Lower lobe of right lung (tissue), 2 donors: ENCODE measurements around the gene SYT5. TPM values are rescaled to one million over a fixed set of nuclear protein-coding genes. Genes with fewer than 3 reads are reported as not detected.
A peak's percentile ranks its signal among the peaks of the same experiment; 100 is the strongest.

ENCODE experiments used
- ATAC-seq, 2 donors: fragments of 200-7000 bp; cut with Tn5 transposase; one replicate each; pipeline ENCODE4 v1.9.1; 2020 to 2022; ENCODE audit warnings: mild to moderate bottlenecking in 2 of 2, moderate library complexity in 2 of 2
- DNase-seq: peaks from one replicate; pipeline ENCODE4 v3.0.0-alpha.2; 2020
- H3K27ac ChIP-seq: fragments of 200-600 bp; one replicate; pipeline ENCODE4 v1.8.0; 2022
- H3K27me3 ChIP-seq: fragments of 200-600 bp; one replicate; pipeline ENCODE4 v1.8.0; 2022; ENCODE audit warnings: low read depth
- H3K36me3 ChIP-seq: fragments of 200-600 bp; one replicate; pipeline ENCODE4 v1.8.0; 2022; ENCODE audit warnings: mild to moderate bottlenecking
- H3K4me1 ChIP-seq: fragments of 200-600 bp; one replicate; pipeline ENCODE4 v1.8.0; 2022
- H3K4me3 ChIP-seq: fragments of 200-600 bp; one replicate; pipeline ENCODE4 v1.8.0; 2022; ENCODE audit warnings: mild to moderate bottlenecking
- H3K9me3 ChIP-seq: fragments of 200-600 bp; one replicate; pipeline ENCODE4 v1.8.0; 2022
- intact Hi-C: fragments of 100-400 bp; cut with DNase I; formaldehyde crosslinking; loops from one replicate; pipeline ENCODE4 v1.11.0; 2022
- total RNA-seq: library from RNA; stranded (reverse); fragmentation: NEBNext Ultra II Directional; extraction: Animal tissue kit (Norgen Biotek cat#: 25700); gene quantifications from one replicate; pipeline ENCODE4 v1.2.1, GENCODE V29; 2021
- TF ChIP-seq, protein P1 (sequence below): fragments of 200-600 bp; IDR thresholded peaks from one replicate; pipeline ENCODE4 v1.8.0; 2022; ENCODE audit warnings: antibody characterized with exemption, mild to moderate bottlenecking
- donor health status: DM: no; HTN: yes; CAD: no; lungs with severe emphysema.

The SYT5 gene
- total RNA-seq, 1 donor from 2014 or later = not detected

DNA sequence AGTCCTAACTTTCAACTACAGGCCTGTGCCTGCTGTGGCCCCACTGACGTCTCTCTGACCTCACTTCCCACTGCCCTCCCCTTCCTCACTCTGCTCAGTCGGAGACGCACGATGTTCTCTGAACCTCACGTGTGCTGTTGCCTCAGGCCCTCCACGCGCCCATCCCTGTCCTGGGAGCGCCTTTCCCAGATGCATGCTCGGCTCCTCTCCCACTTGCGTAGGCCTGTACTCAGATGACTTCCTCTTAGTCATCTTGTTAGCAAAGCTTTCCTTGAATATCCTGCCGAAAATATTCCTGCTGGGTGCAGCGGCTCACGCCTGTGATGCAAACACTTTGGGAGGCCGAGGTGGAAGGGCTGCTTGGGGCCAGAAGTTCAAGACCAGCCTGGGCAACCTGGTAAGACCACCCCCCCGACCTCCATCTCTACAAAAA is 9.3 kb upstream of the SYT5 start:
- peaks cover 13% of the 10 kb centered on the region for H3K27me3 ChIP-seq
- DNase-seq = peak; percentile 65
- no peaks in the 10 kb centered on the region for H3K4me1 ChIP-seq
- TF ChIP-seq, protein P1, sequence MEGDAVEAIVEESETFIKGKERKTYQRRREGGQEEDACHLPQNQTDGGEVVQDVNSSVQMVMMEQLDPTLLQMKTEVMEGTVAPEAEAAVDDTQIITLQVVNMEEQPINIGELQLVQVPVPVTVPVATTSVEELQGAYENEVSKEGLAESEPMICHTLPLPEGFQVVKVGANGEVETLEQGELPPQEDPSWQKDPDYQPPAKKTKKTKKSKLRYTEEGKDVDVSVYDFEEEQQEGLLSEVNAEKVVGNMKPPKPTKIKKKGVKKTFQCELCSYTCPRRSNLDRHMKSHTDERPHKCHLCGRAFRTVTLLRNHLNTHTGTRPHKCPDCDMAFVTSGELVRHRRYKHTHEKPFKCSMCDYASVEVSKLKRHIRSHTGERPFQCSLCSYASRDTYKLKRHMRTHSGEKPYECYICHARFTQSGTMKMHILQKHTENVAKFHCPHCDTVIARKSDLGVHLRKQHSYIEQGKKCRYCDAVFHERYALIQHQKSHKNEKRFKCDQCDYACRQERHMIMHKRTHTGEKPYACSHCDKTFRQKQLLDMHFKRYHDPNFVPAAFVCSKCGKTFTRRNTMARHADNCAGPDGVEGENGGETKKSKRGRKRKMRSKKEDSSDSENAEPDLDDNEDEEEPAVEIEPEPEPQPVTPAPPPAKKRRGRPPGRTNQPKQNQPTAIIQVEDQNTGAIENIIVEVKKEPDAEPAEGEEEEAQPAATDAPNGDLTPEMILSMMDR = no peak
- no peaks in the 10 kb centered on the region for H3K9me3 ChIP-seq
- H3K4me3 ChIP-seq = no peak overlapping the region
- intact Hi-C loops = no loop called here
- H3K27ac ChIP-seq = no peak overlapping the region
- ATAC-seq = peak; percentile 54 to 73
- H3K36me3 ChIP-seq = no peaks in the 10 kb centered on the region

DNA sequence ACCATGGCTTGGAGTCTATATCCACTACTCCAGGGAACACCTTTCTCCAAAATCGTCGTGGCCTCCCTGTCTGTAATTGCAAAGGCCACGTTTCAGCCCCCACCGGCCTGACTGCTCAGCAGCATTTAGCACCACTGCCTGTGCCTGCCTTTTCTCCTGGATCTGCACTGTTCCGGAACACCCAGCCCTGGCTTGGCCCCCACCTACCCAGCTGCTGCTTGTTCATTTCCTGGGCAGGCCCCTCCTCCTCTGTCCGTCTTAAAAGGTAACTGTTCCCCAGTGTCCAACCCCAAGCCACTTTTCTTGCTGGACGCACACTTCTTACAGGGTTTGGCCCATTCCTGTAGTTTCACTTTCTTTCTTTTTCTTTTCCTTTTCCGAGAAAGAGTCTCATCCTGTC is 8.5 kb upstream of the SYT5 start:
- Histone ChIP-seq H3K36me3 (no peaks in the 10 kb centered on the region), H3K27me3 (peaks cover 18% of the 10 kb centered on the region), H3K9me3 (no peaks in the 10 kb centered on the region), H3K4me3 (no peak overlapping the region), H3K27ac (no peak overlapping the region), H3K4me1 (no peaks in the 10 kb centered on the region)
- ATAC-seq (peak in 1 of 2 donors; percentile 41), DNase-seq (no peak)
- TF ChIP-seq, protein P1 = no peak
- intact Hi-C loops = no loop called here

DNA sequence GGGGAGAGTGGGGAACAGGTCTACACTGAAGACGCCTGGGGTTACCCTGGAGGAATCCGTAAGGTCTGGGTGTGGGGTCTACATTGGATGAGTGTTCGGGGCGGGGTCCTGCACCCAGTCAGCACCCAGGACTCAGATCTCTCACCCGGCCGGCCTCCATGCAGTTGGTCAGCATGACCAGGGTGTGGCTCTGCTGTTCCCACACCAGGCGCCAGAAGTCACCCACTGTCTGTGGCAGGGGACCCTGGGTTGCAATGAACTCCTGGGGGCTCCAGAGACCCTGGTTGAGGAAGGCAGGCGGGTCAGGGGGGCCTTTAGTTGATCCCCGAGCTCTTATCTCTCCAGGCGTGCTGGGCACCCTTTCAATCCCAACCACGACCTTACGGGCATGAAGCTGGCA is 6.0 kb upstream of the SYT5 start:
- DNase-seq = no peak
- intact Hi-C loops = no loop called here
- Histone ChIP-seq H3K27ac (no peak overlapping the region), H3K4me3 (no peak overlapping the region), H3K27me3 (peaks cover 34% of the 10 kb centered on the region), H3K4me1 (no peaks in the 10 kb centered on the region), H3K9me3 (no peaks in the 10 kb centered on the region), H3K36me3 (no peaks in the 10 kb centered on the region)
- TF ChIP-seq, protein P1 = no peak
- ATAC-seq = no peak

DNA sequence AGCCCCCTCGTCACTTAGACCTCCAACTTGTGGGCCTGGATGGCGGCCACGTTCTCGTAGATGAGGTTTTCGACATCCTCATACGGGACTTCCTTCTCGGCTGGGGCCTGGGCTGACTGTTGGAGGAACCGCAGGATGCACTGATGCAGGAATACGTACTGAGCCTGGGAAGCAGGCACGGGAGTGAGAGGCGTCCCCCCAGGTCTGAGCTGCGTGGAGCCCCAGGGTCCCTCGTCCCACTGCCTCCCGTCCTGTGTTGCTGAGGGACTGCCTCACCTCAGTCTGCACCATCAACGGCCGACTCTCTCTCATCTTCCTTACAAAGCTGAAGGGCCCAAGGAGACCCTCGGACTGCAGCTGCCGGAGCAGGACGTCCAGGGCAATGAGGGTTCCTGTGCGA is 1.7 kb upstream of the SYT5 start:
- Histone ChIP-seq H3K27me3 (peaks cover 72% of the 10 kb centered on the region), H3K27ac (no peak overlapping the region), H3K36me3 (no peaks in the 10 kb centered on the region), H3K4me3 (no peak overlapping the region), H3K4me1 (peaks cover 16% of the 10 kb centered on the region), H3K9me3 (no peaks in the 10 kb centered on the region)
- TF ChIP-seq, protein P1 = no peak
- ATAC-seq = no peak
- intact Hi-C loops = no loop called here
- no peak for DNase-seq

DNA sequence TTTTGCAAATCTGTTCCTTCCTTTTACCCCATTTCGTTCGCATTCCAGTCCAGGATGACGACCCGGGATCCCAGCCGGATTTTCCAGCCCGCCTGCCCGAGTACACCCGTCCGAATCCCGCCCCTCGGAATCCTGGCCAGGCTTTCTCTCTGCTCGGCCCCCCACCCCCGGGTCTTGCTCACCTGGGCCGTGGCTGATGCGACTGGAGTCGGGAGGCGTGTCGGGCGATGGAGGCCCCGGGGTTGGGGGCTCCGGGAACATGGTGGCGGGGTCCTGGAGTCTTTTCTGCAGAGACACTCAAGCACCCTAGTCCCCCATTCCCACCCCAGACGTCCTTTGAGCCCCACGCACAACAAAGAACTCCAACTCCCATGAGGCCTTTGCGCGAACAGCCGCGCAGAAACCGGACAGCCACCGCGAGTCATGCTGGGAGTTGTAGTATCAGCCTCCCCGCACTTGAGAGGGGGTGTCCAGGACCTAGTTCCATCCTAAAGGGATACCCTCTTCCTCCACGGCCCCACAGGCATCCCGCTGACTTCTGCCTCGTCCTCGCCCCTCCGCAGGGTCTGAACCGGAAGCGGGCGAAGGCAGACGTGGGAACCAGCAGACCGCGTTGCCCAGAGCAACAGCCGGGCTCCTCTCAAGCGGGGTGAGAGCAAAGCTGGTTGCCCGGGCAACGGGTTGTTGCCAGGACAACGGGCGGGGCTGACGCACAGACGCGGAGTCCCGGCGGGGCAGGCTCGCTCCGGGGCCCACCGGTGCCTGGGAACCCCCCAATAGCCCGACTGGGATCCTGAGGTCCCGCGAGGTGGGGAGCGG is 1.1 kb downstream of the SYT5 start:
- no peaks in the 10 kb centered on the region for H3K36me3 ChIP-seq
- intact Hi-C loops = no loop called here
- H3K4me3 ChIP-seq = peak overlapping the region; percentile 31
- DNase-seq = peak; percentile 76
- H3K27ac ChIP-seq = no peak overlapping the region
- H3K27me3 ChIP-seq = peaks cover 94% of the 10 kb centered on the region
- peaks cover 16% of the 10 kb centered on the region for H3K4me1 ChIP-seq
- TF ChIP-seq, protein P1 = no peak
- peak; percentile 56 to 69 for ATAC-seq
- no peaks in the 10 kb centered on the region for H3K9me3 ChIP-seq
